Smooth muscle cell of the pulmonary artery (primary cell): ENCODE measurements around the gene TLE2. TPM values are rescaled to one million over a fixed set of nuclear protein-coding genes. Genes with fewer than 3 reads are reported as not detected.

ENCODE experiments used
- total RNA-seq: library from RNA; depleted of rRNA; stranded (reverse); fragments of >200 nt; gene quantifications from 2 replicates; pipeline ENCODE4 v1.2.3, GENCODE V29; 2014

Gene TLE2
- total RNA-seq: 14.1 and 17.6 TPM in 2 replicates

DNA sequence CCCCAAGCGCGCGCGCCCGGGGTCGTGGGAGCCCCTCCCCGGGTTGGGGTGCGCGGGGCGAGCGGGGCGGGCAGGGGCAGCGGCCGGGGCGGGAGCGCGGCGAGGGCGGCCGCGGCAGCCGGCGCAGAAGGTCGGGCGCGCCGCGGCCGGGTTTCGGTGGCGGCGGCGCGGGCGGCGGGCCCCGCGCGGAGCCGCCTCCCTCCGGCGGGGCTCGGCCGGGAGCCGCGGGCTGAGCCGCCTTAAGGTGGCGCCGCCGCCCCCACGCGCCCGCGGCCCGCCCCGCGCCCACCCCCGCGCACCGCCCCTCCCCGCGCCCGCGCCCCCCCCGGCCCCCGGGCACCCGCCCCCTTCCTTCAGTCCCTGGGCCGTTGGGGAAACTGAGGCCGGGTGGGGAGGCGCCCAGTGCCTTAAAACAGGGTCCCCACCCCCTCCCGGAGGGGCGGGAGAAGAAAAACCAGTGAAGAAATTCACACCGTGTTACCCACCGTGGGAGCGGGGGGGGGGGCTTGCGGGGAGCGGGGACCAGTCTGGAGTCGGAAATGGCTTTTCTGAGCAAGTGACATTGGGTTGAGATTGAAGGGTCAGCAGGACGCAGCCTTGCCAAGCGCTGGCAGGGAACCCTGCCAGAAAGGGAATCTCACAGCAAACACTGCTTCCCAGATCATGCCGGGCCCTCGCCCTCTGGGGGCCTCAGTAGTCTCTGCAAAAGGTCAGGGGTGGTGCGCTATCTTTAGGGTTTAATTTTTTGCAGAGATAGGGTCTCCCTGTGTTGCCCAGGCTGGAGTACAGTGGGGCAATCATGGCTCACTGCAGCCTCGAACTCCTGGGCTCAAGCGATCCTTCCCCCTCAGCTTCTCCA is at the start of gene TLE2:
TSS of gene TLE2 (minus strand) at position 216 of the 859 bp plus-strand sequence. CDS start 376 bp downstream, outside the sequence.

GRCh38 chr19:3062165-3063105 is 33.4 kb upstream of the TLE2 start, which contains the start of gene TLE5:
TLE5 (minus strand) TSS chr19:3062495; CDS start chr19:3062200, 295 bp downstream.

GRCh38 chr19:2977001-2977745 is 51.9 kb downstream of the TLE2 start, which contains the start of gene TLE6:
TLE6 (plus strand) TSS chr19:2977564; CDS start chr19:2978234, 670 bp downstream.

Other genes starting within 250 kb of the TLE2 start
- 33.4 and 39.4 TPM in 2 replicates for gene SGTA, start 246.0 kb downstream of the TLE2 start, total RNA-seq
- gene THOP1, start 243.8 kb downstream of the TLE2 start, total RNA-seq: 70.6 and 95.3 TPM in 2 replicates
- 4.5 and 5.2 TPM in 2 replicates for gene ZNF554, start 209.4 kb downstream of the TLE2 start, total RNA-seq
- gene ZNF555, start 187.8 kb downstream of the TLE2 start, total RNA-seq: 5.1 and 6.3 TPM in 2 replicates
- 0.03 and 0.07 TPM in 2 replicates for gene ZNF556, start 161.9 kb downstream of the TLE2 start, total RNA-seq
- gene ZNF57, start 128.4 kb downstream of the TLE2 start, total RNA-seq: 2.9 and 3.3 TPM in 2 replicates
- gene ZNF77, start 84.3 kb downstream of the TLE2 start, total RNA-seq: 2.5 and 3.3 TPM in 2 replicates
- gene TLE6, start 51.7 kb downstream of the TLE2 start, total RNA-seq: 1.2 and 2.7 TPM in 2 replicates
- gene TLE5, start 33.2 kb upstream of the TLE2 start, total RNA-seq: 157 and 220 TPM in 2 replicates
- gene GNA11, start 65.1 kb upstream of the TLE2 start, total RNA-seq: 69.9 and 76.5 TPM in 2 replicates
- 0.07 and 0.33 TPM in 2 replicates for gene GNA15, start 106.8 kb upstream of the TLE2 start, total RNA-seq
- gene S1PR4, start 149.5 kb upstream of the TLE2 start, total RNA-seq: not detected in 2 replicates
- gene NCLN, start 156.7 kb upstream of the TLE2 start, total RNA-seq: 52.9 and 86.1 TPM in 2 replicates
- gene CELF5, start 195.4 kb upstream of the TLE2 start, total RNA-seq: 0.10 TPM in 1 of 2 replicates, not detected in the other